ENCODE measurements around the gene GLRA2.
"Not testable (repeated sequence)": the region's sequence is repeated elsewhere in the genome, so short reads cannot be mapped to it uniquely, and the experiment has no call there.

The GLRA2 gene

GRCh38 chrX:14598330-14598729 is 69.0 kb downstream of the GLRA2 start:
- Histone ChIP-seq H3K9me2 (replicated peaks; ENCODE audit: insufficient read depth, low read length) (no peaks in the 10 kb centered on the region), H3K4me1 (ENCODE audit: low read length) (no peaks in the 10 kb centered on the region), H4K20me1 (ENCODE audit: insufficient read depth, low read length) (no peaks in the 10 kb centered on the region), H3K4me2 (ENCODE audit: low read depth, low read length) (no peak overlapping the region), H3K79me2 (ENCODE audit: low read length) (no peaks in the 10 kb centered on the region), H3K9ac (ENCODE audit: low read length) (no peak overlapping the region), H3K4me3 (ENCODE audit: low read length) (no peak overlapping the region), H3F3A (ENCODE audit: insufficient read depth, low read length) (no peaks in the 10 kb centered on the region), H3K27ac (ENCODE audit: low read length) (no peak overlapping the region), H3K27me3 (replicated peaks; ENCODE audit: insufficient read depth, low read length) (no peaks in the 10 kb centered on the region), H3K36me3 (replicated peaks; ENCODE audit: insufficient read depth, low read length) (no peaks in the 10 kb centered on the region), H3K9me3 (replicated peaks; ENCODE audit: insufficient read depth, low read length) (no peaks in the 10 kb centered on the region), H2AFZ (ENCODE audit: low read length) (no peak overlapping the region)
- TF ChIP-seq CTCF (IDR thresholded peaks at IDR 0.05; ENCODE audit: low read length) = no peak
- TF ChIP-seq EZH2 (optimal IDR thresholded peaks at IDR 0.05; ENCODE audit: low read depth, low read length) = no peak
- no peak for DNase-seq

DNA sequence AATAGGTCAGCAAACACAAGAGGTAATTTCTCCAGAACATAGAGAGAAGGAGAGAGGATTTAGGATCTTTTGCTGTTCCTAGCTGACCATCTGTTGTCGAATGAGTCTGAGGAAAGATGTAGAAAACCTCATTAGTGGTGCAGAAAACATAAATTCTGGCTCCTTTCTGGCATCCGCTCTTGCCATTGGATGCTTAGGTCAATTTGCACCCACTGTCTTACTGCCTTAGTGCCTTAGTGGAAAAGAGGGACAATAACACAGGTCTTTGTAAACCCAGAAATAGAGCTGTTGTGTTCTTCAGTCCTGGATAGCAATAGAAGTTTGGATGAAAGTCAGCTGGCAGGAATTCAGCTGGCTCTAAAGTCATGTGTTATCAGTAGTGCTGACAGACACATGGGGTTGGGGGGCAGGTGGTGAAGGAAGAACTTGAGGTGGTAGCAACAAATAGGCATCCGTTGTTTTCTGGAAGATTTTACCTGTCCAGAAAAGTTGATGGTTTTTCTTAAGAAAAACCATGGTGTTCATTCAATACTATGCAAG is 78.2 kb downstream of the GLRA2 start:
- Histone ChIP-seq H3K9me2 (replicated peaks; ENCODE audit: insufficient read depth, low read length) (no peaks in the 10 kb centered on the region), H3K4me2 (ENCODE audit: low read depth, low read length) (no peak overlapping the region), H3K9ac (ENCODE audit: low read length) (no peak overlapping the region), H3K36me3 (replicated peaks; ENCODE audit: insufficient read depth, low read length) (no peaks in the 10 kb centered on the region), H3K4me1 (ENCODE audit: low read length) (no peaks in the 10 kb centered on the region), H3K27me3 (replicated peaks; ENCODE audit: insufficient read depth, low read length) (no peaks in the 10 kb centered on the region), H4K20me1 (ENCODE audit: insufficient read depth, low read length) (no peaks in the 10 kb centered on the region), H3K9me3 (replicated peaks; ENCODE audit: insufficient read depth, low read length) (no peaks in the 10 kb centered on the region), H2AFZ (ENCODE audit: low read length) (no peak overlapping the region), H3K27ac (ENCODE audit: low read length) (no peak overlapping the region), H3K4me3 (ENCODE audit: low read length) (no peak overlapping the region), H3K79me2 (ENCODE audit: low read length) (no peaks in the 10 kb centered on the region), H3F3A (ENCODE audit: insufficient read depth, low read length) (no peaks in the 10 kb centered on the region)
- TF ChIP-seq EZH2phosphoT487 (IDR thresholded peaks at IDR 0.05; ENCODE audit: low read length) (no peak), CTCF (IDR thresholded peaks at IDR 0.05; ENCODE audit: low read length) (no peak), EZH2 (optimal IDR thresholded peaks at IDR 0.05; ENCODE audit: low read depth, low read length) (no peak)
- no peak for DNase-seq

GRCh38 chrX:14612450-14612849 is 83.1 kb downstream of the GLRA2 start:
- not testable (repeated sequence) for H3K9me3 ChIP-seq (replicated peaks; ENCODE audit: insufficient read depth, low read length); H4K20me1 ChIP-seq (ENCODE audit: insufficient read depth, low read length); H3K4me3 ChIP-seq (ENCODE audit: low read length); H3K9me2 ChIP-seq (replicated peaks; ENCODE audit: insufficient read depth, low read length); H3K27ac ChIP-seq (ENCODE audit: low read length); H3K4me2 ChIP-seq (ENCODE audit: low read depth, low read length); H3K4me1 ChIP-seq (ENCODE audit: low read length); H3F3A ChIP-seq (ENCODE audit: insufficient read depth, low read length); H3K79me2 ChIP-seq (ENCODE audit: low read length); DNase-seq; H3K9ac ChIP-seq (ENCODE audit: low read length); H3K36me3 ChIP-seq (replicated peaks; ENCODE audit: insufficient read depth, low read length); H2AFZ ChIP-seq (ENCODE audit: low read length); H3K27me3 ChIP-seq (replicated peaks; ENCODE audit: insufficient read depth, low read length)

- no peak overlapping the region for H3K4me2 ChIP-seq (ENCODE audit: low read depth, low read length)
- no peak for DNase-seq
- no peak for TF ChIP-seq EZH2phosphoT487 (IDR thresholded peaks at IDR 0.05; ENCODE audit: low read length)
- TF ChIP-seq CTCF (IDR thresholded peaks at IDR 0.05; ENCODE audit: low read length) = no peak
- TF ChIP-seq EZH2 (optimal IDR thresholded peaks at IDR 0.05; ENCODE audit: low read depth, low read length) = no peak
These were observed 87.0 kb downstream of the GLRA2 start for GRCh38 chrX:14616301-14616700.

More at GRCh38 chrX:14616301-14616700, 87.0 kb downstream of the GLRA2 start:
- H2AFZ ChIP-seq (ENCODE audit: low read length) = no peak overlapping the region
- H3K9ac ChIP-seq (ENCODE audit: low read length) = no peak overlapping the region
- no peaks in the 10 kb centered on the region for H3K4me1 ChIP-seq (ENCODE audit: low read length)
- H3K9me3 ChIP-seq (replicated peaks; ENCODE audit: insufficient read depth, low read length) = no peaks in the 10 kb centered on the region
- H3K4me3 ChIP-seq (ENCODE audit: low read length) = no peak overlapping the region
- H3K36me3 ChIP-seq (replicated peaks; ENCODE audit: insufficient read depth, low read length) = no peaks in the 10 kb centered on the region
- no peak overlapping the region for H3K27ac ChIP-seq (ENCODE audit: low read length)
- no peaks in the 10 kb centered on the region for H3K79me2 ChIP-seq (ENCODE audit: low read length)
- H4K20me1 ChIP-seq (ENCODE audit: insufficient read depth, low read length) = no peaks in the 10 kb centered on the region
- no peaks in the 10 kb centered on the region for H3K9me2 ChIP-seq (replicated peaks; ENCODE audit: insufficient read depth, low read length)
- no peaks in the 10 kb centered on the region for H3K27me3 ChIP-seq (replicated peaks; ENCODE audit: insufficient read depth, low read length)
- no peaks in the 10 kb centered on the region for H3F3A ChIP-seq (ENCODE audit: insufficient read depth, low read length)
